ENCODE measurements around the gene SNX8.
"Not testable (repeated sequence)": the region's sequence is repeated elsewhere in the genome, so short reads cannot be mapped to it uniquely, and the experiment has no call there.

SNX8 gene

GRCh38 chr7:2326951-2327350, 12.7 kb upstream of the SNX8 start:
- DNase-seq (ENCODE audit: low read depth): no peak

GRCh38 chr7:2325162-2325561, 10.9 kb upstream of the SNX8 start:
- no peak for DNase-seq (ENCODE audit: low read depth)

GRCh38 chr7:2321020-2321419, 6.8 kb upstream of the SNX8 start:
- no peak for DNase-seq (ENCODE audit: low read depth)

- no peak for DNase-seq (ENCODE audit: low read depth)
Measured at GRCh38 chr7:2317556-2318293, 3.5 kb upstream of the SNX8 start.

- no peak for DNase-seq (ENCODE audit: low read depth)
Measured at GRCh38 chr7:2316578-2316977, 2.3 kb upstream of the SNX8 start.

GRCh38 chr7:2315787-2316186, 1.5 kb upstream of the SNX8 start:
- no peak for DNase-seq (ENCODE audit: low read depth)

GRCh38 chr7:2314956-2315530, 802 bp upstream of the SNX8 start:
- not testable (repeated sequence) for DNase-seq (ENCODE audit: low read depth)

- no peak for DNase-seq (ENCODE audit: low read depth)
Measured at GRCh38 chr7:2313450-2314208, 612 bp downstream of the SNX8 start.

GRCh38 chr7:2312267-2312929, 1.8 kb downstream of the SNX8 start:
- no peak for DNase-seq (ENCODE audit: low read depth)

- DNase-seq (ENCODE audit: low read depth): no peak
Measured at GRCh38 chr7:2309889-2310331, 4.3 kb downstream of the SNX8 start.

GRCh38 chr7:2307690-2308107, 6.5 kb downstream of the SNX8 start:
- DNase-seq (ENCODE audit: low read depth): no peak

GRCh38 chr7:2306688-2307087, 7.6 kb downstream of the SNX8 start:
- no peak for DNase-seq (ENCODE audit: low read depth)

GRCh38 chr7:2305258-2305657, 9.0 kb downstream of the SNX8 start:
- DNase-seq (ENCODE audit: low read depth): not testable (repeated sequence)

- not testable (repeated sequence) for DNase-seq (ENCODE audit: low read depth)
Measured at GRCh38 chr7:2303520-2303919, 10.7 kb downstream of the SNX8 start.

GRCh38 chr7:2302743-2303397, 11.4 kb downstream of the SNX8 start:
- DNase-seq (ENCODE audit: low read depth): not testable (repeated sequence)

GRCh38 chr7:2301511-2301863, 12.8 kb downstream of the SNX8 start:
- DNase-seq (ENCODE audit: low read depth): no peak

GRCh38 chr7:2299870-2300512, 14.2 kb downstream of the SNX8 start:
- no peak for DNase-seq (ENCODE audit: low read depth)

- no peak for DNase-seq (ENCODE audit: low read depth)
Measured at GRCh38 chr7:2299131-2299829, 15.0 kb downstream of the SNX8 start.

GRCh38 chr7:2296832-2297231, 17.4 kb downstream of the SNX8 start:
- DNase-seq (ENCODE audit: low read depth): no peak

- no peak for DNase-seq (ENCODE audit: low read depth)
Measured at GRCh38 chr7:2295936-2296620, 18.2 kb downstream of the SNX8 start.
